ENCODE results near the gene ADGRG6.
"Not testable (repeated sequence)": the region's sequence is repeated elsewhere in the genome, so short reads cannot be mapped to it uniquely, and the experiment has no call there.

Gene ADGRG6

DNA sequence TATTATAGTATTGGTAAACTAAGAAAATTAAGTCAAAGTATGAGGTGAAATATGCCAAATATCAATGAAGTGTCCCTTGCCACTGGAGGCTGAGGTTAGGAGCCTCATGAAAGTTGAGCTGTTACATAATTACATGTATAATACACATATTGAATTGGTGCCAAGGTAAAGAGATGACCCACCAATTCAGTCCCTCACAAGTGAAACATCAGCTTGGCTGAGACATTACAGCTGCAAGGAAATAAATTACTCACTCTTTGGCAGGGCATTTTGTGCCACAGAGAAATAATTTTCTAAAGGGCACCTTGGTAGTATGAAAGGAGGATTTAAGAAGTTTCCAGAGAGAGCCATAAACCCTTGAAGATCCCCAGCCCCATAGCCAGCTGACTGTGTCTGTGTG, 127.4 kb downstream of the ADGRG6 start:
- DNase-seq (no peak), ATAC-seq (replicated peaks) (no peak)
- peaks cover 14 to 26% of the 10 kb centered on the region in 2 donors for H3K27me3 Mint-ChIP-seq
- no peaks in the 10 kb centered on the region for H3K36me3 Mint-ChIP-seq (ENCODE audit: insufficient read depth)
- H3K4me1 Mint-ChIP-seq (ENCODE audit: low read depth in 2 of 2) = no peaks in the 10 kb centered on the region
- peaks cover 3 to 10% of the 10 kb centered on the region in 2 donors for H3K9me3 Mint-ChIP-seq
- H3K27ac Mint-ChIP-seq = no peak overlapping the region
- no peak overlapping the region for H3K4me3 Mint-ChIP-seq

DNA sequence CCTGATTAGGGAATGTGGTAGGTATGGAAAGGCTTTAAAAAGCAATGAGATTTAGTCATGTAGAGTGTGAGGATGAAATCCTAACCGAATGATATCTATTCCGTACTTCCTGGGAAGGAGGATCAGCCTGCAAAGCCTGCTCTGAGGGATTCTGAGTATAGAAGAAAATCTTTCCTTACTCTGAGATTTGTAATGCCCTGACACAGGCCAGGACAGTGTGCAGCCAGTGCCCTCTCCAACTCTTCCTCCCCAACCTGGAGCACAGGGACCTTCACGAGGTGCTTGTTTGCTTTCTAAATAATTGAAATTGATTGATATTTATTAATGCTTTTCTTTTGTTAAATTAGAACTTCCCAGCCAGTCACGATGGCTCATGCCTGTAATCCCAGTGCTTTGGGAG, 131.6 kb downstream of the ADGRG6 start:
- ATAC-seq (replicated peaks) (no peak), DNase-seq (no peak)
- H3K36me3 Mint-ChIP-seq (ENCODE audit: insufficient read depth) = no peaks in the 10 kb centered on the region
- no peaks in the 10 kb centered on the region for H3K4me1 Mint-ChIP-seq (ENCODE audit: low read depth in 2 of 2)
- no peak overlapping the region for H3K4me3 Mint-ChIP-seq
- no peak overlapping the region for H3K27ac Mint-ChIP-seq
- no peaks in the 10 kb centered on the region for H3K9me3 Mint-ChIP-seq
- peaks cover 0 to 8% of the 10 kb centered on the region in 2 donors for H3K27me3 Mint-ChIP-seq

DNA sequence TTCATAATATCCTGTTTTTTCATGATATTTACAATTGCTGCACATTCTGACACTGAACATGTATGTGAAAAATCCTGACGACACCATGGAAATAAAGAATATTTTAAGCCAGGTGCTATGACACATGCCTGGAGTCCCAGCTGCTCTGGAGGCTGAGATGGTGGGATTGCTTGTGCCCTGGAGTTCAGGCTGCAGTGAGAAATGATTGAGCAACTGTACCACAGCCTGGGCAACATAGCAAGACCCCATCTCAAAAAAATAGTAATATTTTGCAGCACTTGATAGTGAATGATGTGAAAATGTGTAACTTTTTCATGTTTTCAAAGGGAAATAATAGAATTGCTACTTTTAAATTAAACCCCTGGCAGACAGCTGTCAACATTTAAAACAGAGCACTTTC, 137.1 kb downstream of the ADGRG6 start:
- H3K27me3 Mint-ChIP-seq = peaks cover 0 to 8% of the 10 kb centered on the region in 2 donors
- no peaks in the 10 kb centered on the region for H3K36me3 Mint-ChIP-seq (ENCODE audit: insufficient read depth)
- no peaks in the 10 kb centered on the region for H3K9me3 Mint-ChIP-seq
- no peaks in the 10 kb centered on the region for H3K4me1 Mint-ChIP-seq (ENCODE audit: low read depth in 2 of 2)
- no peak overlapping the region for H3K27ac Mint-ChIP-seq
- DNase-seq (no peak), ATAC-seq (replicated peaks) (no peak)
- H3K4me3 Mint-ChIP-seq = no peak overlapping the region

GRCh38 chr6:142440600-142441293, 138.9 kb downstream of the ADGRG6 start:
- Mint-ChIP-seq H3K27ac (no peak overlapping the region), H3K4me1 (ENCODE audit: low read depth in 2 of 2) (no peaks in the 10 kb centered on the region), H3K4me3 (no peak overlapping the region), H3K36me3 (ENCODE audit: insufficient read depth) (no peaks in the 10 kb centered on the region), H3K27me3 (peaks cover 6% of the 10 kb centered on the region in 2 donors), H3K9me3 (no peaks in the 10 kb centered on the region)
- ATAC-seq (replicated peaks) (no peak), DNase-seq (no peak)

GRCh38 chr6:142441716-142442115, 139.9 kb downstream of the ADGRG6 start:
- no peak for ATAC-seq (replicated peaks)
- peaks cover 6 to 7% of the 10 kb centered on the region in 2 donors for H3K27me3 Mint-ChIP-seq
- no peaks in the 10 kb centered on the region for H3K4me1 Mint-ChIP-seq (ENCODE audit: low read depth in 2 of 2)
- no peaks in the 10 kb centered on the region for H3K9me3 Mint-ChIP-seq
- no peak for DNase-seq
- H3K36me3 Mint-ChIP-seq (ENCODE audit: insufficient read depth) = no peaks in the 10 kb centered on the region
- no peak overlapping the region for H3K4me3 Mint-ChIP-seq
- H3K27ac Mint-ChIP-seq = no peak overlapping the region

- no peaks in the 10 kb centered on the region for H3K4me1 Mint-ChIP-seq (ENCODE audit: low read depth in 2 of 2)
- no peak for ATAC-seq (replicated peaks)
- H3K27me3 Mint-ChIP-seq = peaks cover 18% of the 10 kb centered on the region in 2 donors
- H3K36me3 Mint-ChIP-seq (ENCODE audit: insufficient read depth) = no peaks in the 10 kb centered on the region
- no peaks in the 10 kb centered on the region for H3K9me3 Mint-ChIP-seq
- no peak overlapping the region for H3K27ac Mint-ChIP-seq
- no peak overlapping the region for H3K4me3 Mint-ChIP-seq
- no peak for DNase-seq
These were observed 141.3 kb downstream of the ADGRG6 start for GRCh38 chr6:142443102-142443501.

DNA sequence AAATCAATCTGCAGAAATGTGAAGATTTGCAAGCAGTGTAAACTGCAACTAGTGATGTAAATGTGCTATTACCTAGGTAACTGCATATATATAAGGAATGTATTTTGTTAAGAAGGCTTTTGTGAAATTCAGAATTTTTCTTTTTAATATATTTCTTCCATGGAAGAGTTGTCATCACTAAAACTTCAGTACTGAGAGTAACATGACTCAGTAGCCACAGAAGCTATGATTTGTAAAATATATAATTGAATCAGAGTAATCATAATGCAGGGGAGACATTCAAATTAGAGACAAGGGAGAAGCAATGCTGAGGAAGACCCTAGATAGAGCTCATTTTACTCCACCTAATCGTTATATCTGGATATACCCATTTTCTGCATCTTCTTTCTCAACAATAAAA, 141.7 kb downstream of the ADGRG6 start:
- Mint-ChIP-seq H3K4me1 (ENCODE audit: low read depth in 2 of 2) (no peaks in the 10 kb centered on the region), H3K4me3 (no peak overlapping the region), H3K9me3 (no peaks in the 10 kb centered on the region), H3K36me3 (ENCODE audit: insufficient read depth) (no peaks in the 10 kb centered on the region), H3K27me3 (peaks cover 21 to 22% of the 10 kb centered on the region in 2 donors), H3K27ac (no peak overlapping the region)
- no peak for ATAC-seq (replicated peaks)
- no peak for DNase-seq

DNA sequence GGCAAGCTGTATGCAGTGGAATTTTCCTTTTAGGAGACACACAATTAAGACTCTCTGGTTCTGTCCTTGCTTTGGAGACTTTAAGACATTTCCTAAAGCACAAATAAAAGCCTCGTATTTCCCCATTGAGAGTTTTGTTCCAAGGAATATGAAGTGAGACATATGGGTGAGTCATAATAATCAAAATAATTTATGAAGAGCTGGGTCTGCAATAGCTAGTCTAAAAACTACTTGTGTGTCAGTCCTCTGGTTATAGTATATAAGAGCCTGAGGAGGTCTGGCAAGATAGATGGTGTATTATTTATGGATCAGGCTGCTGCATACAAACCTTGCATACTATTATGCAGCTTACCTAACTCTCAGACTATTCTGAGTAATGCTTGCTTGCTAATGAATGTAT, 142.6 kb downstream of the ADGRG6 start:
- Mint-ChIP-seq H3K36me3 (ENCODE audit: insufficient read depth) (no peaks in the 10 kb centered on the region), H3K9me3 (no peaks in the 10 kb centered on the region), H3K4me3 (no peak overlapping the region), H3K27me3 (peaks cover 21 to 22% of the 10 kb centered on the region in 2 donors), H3K27ac (no peak overlapping the region), H3K4me1 (ENCODE audit: low read depth in 2 of 2) (no peaks in the 10 kb centered on the region)
- no peak for DNase-seq
- no peak for ATAC-seq (replicated peaks)

- Mint-ChIP-seq H3K27me3 (peaks cover 21 to 22% of the 10 kb centered on the region in 2 donors), H3K9me3 (no peaks in the 10 kb centered on the region), H3K4me1 (ENCODE audit: low read depth in 2 of 2) (no peaks in the 10 kb centered on the region), H3K4me3 (no peak overlapping the region), H3K27ac (no peak overlapping the region), H3K36me3 (ENCODE audit: insufficient read depth) (no peaks in the 10 kb centered on the region)
- ATAC-seq (replicated peaks) (no peak), DNase-seq (no peak)
These were observed 143.1 kb downstream of the ADGRG6 start for GRCh38 chr6:142444881-142445301.

- H3K27ac Mint-ChIP-seq = no peak overlapping the region
- peaks cover 21 to 22% of the 10 kb centered on the region in 2 donors for H3K27me3 Mint-ChIP-seq
These were observed 144.4 kb downstream of the ADGRG6 start for GRCh38 chr6:142446168-142446567.

GRCh38 chr6:142446576-142446975, 144.8 kb downstream of the ADGRG6 start:
- Mint-ChIP-seq H3K36me3 (ENCODE audit: insufficient read depth) (no peaks in the 10 kb centered on the region), H3K27me3 (peaks cover 21 to 22% of the 10 kb centered on the region in 2 donors), H3K9me3 (no peaks in the 10 kb centered on the region), H3K27ac (no peak overlapping the region), H3K4me1 (ENCODE audit: low read depth in 2 of 2) (no peaks in the 10 kb centered on the region), H3K4me3 (no peak overlapping the region)
- DNase-seq (no peak), ATAC-seq (replicated peaks) (no peak)

More at GRCh38 chr6:142446168-142446567, 144.4 kb downstream of the ADGRG6 start:
- H3K4me3 Mint-ChIP-seq = no peak overlapping the region
- no peaks in the 10 kb centered on the region for H3K4me1 Mint-ChIP-seq (ENCODE audit: low read depth in 2 of 2)
- DNase-seq = no peak
- ATAC-seq (replicated peaks) = no peak
- no peaks in the 10 kb centered on the region for H3K36me3 Mint-ChIP-seq (ENCODE audit: insufficient read depth)
- no peaks in the 10 kb centered on the region for H3K9me3 Mint-ChIP-seq

GRCh38 chr6:142448091-142448729, 146.4 kb downstream of the ADGRG6 start:
- Mint-ChIP-seq H3K9me3 (no peaks in the 10 kb centered on the region), H3K27ac (no peak overlapping the region), H3K4me1 (ENCODE audit: low read depth in 2 of 2) (no peaks in the 10 kb centered on the region), H3K27me3 (peaks cover 30 to 32% of the 10 kb centered on the region in 2 donors), H3K4me3 (no peak overlapping the region), H3K36me3 (ENCODE audit: insufficient read depth) (no peaks in the 10 kb centered on the region)
- DNase-seq = no peak
- ATAC-seq (replicated peaks) = no peak

DNA sequence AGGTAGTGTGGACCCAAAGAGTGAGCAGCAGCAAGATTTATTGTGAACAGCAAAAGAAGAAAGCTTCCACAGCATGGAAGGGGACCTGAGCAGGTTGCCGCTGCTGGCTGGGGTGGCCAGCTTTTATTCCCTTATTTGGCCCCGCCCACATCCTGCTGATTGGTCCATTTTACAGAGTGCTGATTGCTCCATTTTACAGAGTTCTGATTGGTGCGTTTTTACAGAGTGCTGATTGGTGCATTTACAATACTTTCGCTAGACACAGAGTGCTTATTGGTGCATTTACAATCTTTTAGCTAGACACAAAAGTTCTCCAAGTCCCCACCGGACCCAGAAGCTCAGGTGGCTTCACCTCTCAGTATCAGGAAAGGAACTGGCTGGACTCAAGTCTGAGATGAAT, 149.0 kb downstream of the ADGRG6 start:
- H3K4me3 Mint-ChIP-seq; DNase-seq; H3K27ac Mint-ChIP-seq; H3K4me1 Mint-ChIP-seq (ENCODE audit: low read depth in 2 of 2); H3K36me3 Mint-ChIP-seq (ENCODE audit: insufficient read depth); H3K9me3 Mint-ChIP-seq; ATAC-seq (replicated peaks): not testable (repeated sequence)
- peaks cover 37 to 41% of the 10 kb centered on the region in 2 donors for H3K27me3 Mint-ChIP-seq

GRCh38 chr6:142452993-142453392, 151.2 kb downstream of the ADGRG6 start:
- no peak for DNase-seq
- Mint-ChIP-seq H3K4me1 (ENCODE audit: low read depth in 2 of 2) (no peaks in the 10 kb centered on the region), H3K9me3 (no peaks in the 10 kb centered on the region), H3K4me3 (no peak overlapping the region), H3K27me3 (peaks cover 26 to 30% of the 10 kb centered on the region in 2 donors), H3K36me3 (ENCODE audit: insufficient read depth) (no peaks in the 10 kb centered on the region), H3K27ac (no peak overlapping the region)
- no peak for ATAC-seq (replicated peaks)
